WTC11 (cell line): ENCODE measurements around the gene DTNBP1. TPM values are rescaled to one million over a fixed set of nuclear protein-coding genes. Genes with fewer than 3 reads are reported as not detected.

Experiments used
- ATAC-seq: fragments of 200-7000 bp; cut with Tn5 transposase; 2 replicates; pipeline ENCODE4 v1.10.0; 2021; ENCODE audit warnings: mild to moderate bottlenecking, moderate library complexity
- CTCF ChIA-PET: fragments of 300-600 bp; sonication (Branson Sonifier 250); formaldehyde crosslinking; loops from one replicate; lab custom pipeline; 2021; ENCODE audit warnings: antibody characterized with exemption; lab: Charles Lee
- POLR2A ChIA-PET: fragments of 350-600 bp; sonication (Branson Sonifier 250); formaldehyde crosslinking; loops from one replicate; lab custom pipeline; 2021; ENCODE audit warnings: antibody characterized with exemption; lab: Charles Lee
- DNase-seq: peaks from one replicate; pipeline ENCODE4 v3.0.0; 2021; ENCODE audit warnings: low spot score
- H3K27ac Mint-ChIP-seq: 2 replicates; pipeline ENCODE4 v1.8.0; 2021; ENCODE audit warnings: mixed read lengths
- H3K27me3 Mint-ChIP-seq: 2 replicates; pipeline ENCODE4 v1.8.0; 2021; ENCODE audit warnings: low read depth, mild to moderate bottlenecking, moderate library complexity, mixed read lengths
- H3K36me3 Mint-ChIP-seq: 2 replicates; pipeline ENCODE4 v1.8.0; 2021; ENCODE audit warnings: mixed read lengths
- H3K4me1 Mint-ChIP-seq: 2 replicates; pipeline ENCODE4 v1.8.0; 2022; ENCODE audit warnings: mixed read lengths
- H3K4me3 Mint-ChIP-seq: 2 replicates; pipeline ENCODE4 v1.8.0; 2021; ENCODE audit warnings: mild to moderate bottlenecking, moderate library complexity, mixed read lengths
- H3K9me3 Mint-ChIP-seq: 2 replicates; pipeline ENCODE4 v1.8.0; 2021; ENCODE audit warnings: mixed read lengths
- CREB1 ChIP-seq: sonication (generic); formaldehyde crosslinking; IDR thresholded peaks from 2 replicates; pipeline ENCODE4 v1.8.0; 2023; ENCODE audit warnings: mild to moderate bottlenecking, missing genetic modification reagents
- ELF4 ChIP-seq: sonication (generic); formaldehyde crosslinking; IDR thresholded peaks from 2 replicates; pipeline ENCODE4 v1.8.1; 2022; ENCODE audit warnings: low read depth, mild to moderate bottlenecking, moderate library complexity, missing genetic modification reagents
- ESRRA ChIP-seq: sonication (generic); formaldehyde crosslinking; IDR thresholded peaks from 2 replicates; pipeline ENCODE4 v1.8.1; 2022; ENCODE audit warnings: mild to moderate bottlenecking, missing genetic modification reagents, borderline replicate concordance
- HMGA2 ChIP-seq: fragments of 250-450 bp; sonication (Bioruptor Pico); IDR thresholded peaks from 2 replicates; pipeline ENCODE4 v1.4.0; 2021; ENCODE audit warnings: mild to moderate bottlenecking, moderate library complexity
- IRF2 ChIP-seq: sonication (generic); formaldehyde crosslinking; IDR thresholded peaks from 2 replicates; pipeline ENCODE4 v1.8.0; 2022; ENCODE audit warnings: low read depth, missing genetic modification reagents, borderline replicate concordance
- KAT7 ChIP-seq: sonication (generic); formaldehyde crosslinking; IDR thresholded peaks from 2 replicates; pipeline ENCODE4 v1.8.1; 2023; ENCODE audit warnings: missing genetic modification reagents, mild to moderate bottlenecking, borderline replicate concordance
- NR1H2 ChIP-seq: sonication (generic); formaldehyde crosslinking; IDR thresholded peaks from 2 replicates; pipeline ENCODE4 v1.9.0; 2021; ENCODE audit warnings: mild to moderate bottlenecking, moderate library complexity, missing genetic modification reagents
- TCF7 ChIP-seq: sonication (generic); formaldehyde crosslinking; IDR thresholded peaks from 2 replicates; pipeline ENCODE4 v1.8.0; 2022; ENCODE audit warnings: mild to moderate bottlenecking, low read depth, missing genetic modification reagents, moderate library complexity
- TEAD4 ChIP-seq: sonication (generic); formaldehyde crosslinking; IDR thresholded peaks from 2 replicates; pipeline ENCODE4 v1.8.0; 2022; ENCODE audit warnings: mild to moderate bottlenecking, missing genetic modification reagents
- ZBTB21 ChIP-seq: sonication (generic); formaldehyde crosslinking; IDR thresholded peaks from 2 replicates; pipeline ENCODE4 v1.8.1; 2023; ENCODE audit warnings: mild to moderate bottlenecking, missing genetic modification reagents, borderline replicate concordance
- ZNF232 ChIP-seq: sonication (generic); formaldehyde crosslinking; IDR thresholded peaks from 2 replicates; pipeline ENCODE4 v1.8.0; 2022; ENCODE audit warnings: mild to moderate bottlenecking, missing genetic modification reagents
- ZNF423 ChIP-seq: fragments of 250-450 bp; sonication (Bioruptor Pico); IDR thresholded peaks from 2 replicates; pipeline ENCODE4 v2.1.2; 2022; ENCODE audit warnings: mild to moderate bottlenecking, moderate library complexity
- total RNA-seq: library from RNA; stranded (reverse); gene quantifications from 3 replicates; pipeline ENCODE4 v1.2.3, GENCODE V29; 2021
- TF ChIP-seq, protein P1 (sequence below): fragments of 250-450 bp; sonication (Bioruptor Pico); IDR thresholded peaks from 2 replicates; pipeline ENCODE4 v2.1.2; 2022; ENCODE audit warnings: mild to moderate bottlenecking, moderate library complexity
- TF ChIP-seq, protein P2 (sequence below): sonication (generic); formaldehyde crosslinking; IDR thresholded peaks from 2 replicates; pipeline ENCODE4 v1.8.0; 2023; ENCODE audit warnings: mild to moderate bottlenecking, missing genetic modification reagents
- TF ChIP-seq, protein P3 (sequence below): sonication (generic); formaldehyde crosslinking; IDR thresholded peaks from 2 replicates; pipeline ENCODE4 v1.8.0; 2022; ENCODE audit warnings: mild to moderate bottlenecking, missing genetic modification reagents
- TF ChIP-seq, protein P4 (sequence below): sonication (generic); formaldehyde crosslinking; IDR thresholded peaks from 2 replicates; pipeline ENCODE4 v1.8.1; 2023; ENCODE audit warnings: mild to moderate bottlenecking, missing genetic modification reagents, borderline replicate concordance

The DTNBP1 gene
- total RNA-seq, 1 experiment from 2014 or later: 15.1 TPM

DNA sequence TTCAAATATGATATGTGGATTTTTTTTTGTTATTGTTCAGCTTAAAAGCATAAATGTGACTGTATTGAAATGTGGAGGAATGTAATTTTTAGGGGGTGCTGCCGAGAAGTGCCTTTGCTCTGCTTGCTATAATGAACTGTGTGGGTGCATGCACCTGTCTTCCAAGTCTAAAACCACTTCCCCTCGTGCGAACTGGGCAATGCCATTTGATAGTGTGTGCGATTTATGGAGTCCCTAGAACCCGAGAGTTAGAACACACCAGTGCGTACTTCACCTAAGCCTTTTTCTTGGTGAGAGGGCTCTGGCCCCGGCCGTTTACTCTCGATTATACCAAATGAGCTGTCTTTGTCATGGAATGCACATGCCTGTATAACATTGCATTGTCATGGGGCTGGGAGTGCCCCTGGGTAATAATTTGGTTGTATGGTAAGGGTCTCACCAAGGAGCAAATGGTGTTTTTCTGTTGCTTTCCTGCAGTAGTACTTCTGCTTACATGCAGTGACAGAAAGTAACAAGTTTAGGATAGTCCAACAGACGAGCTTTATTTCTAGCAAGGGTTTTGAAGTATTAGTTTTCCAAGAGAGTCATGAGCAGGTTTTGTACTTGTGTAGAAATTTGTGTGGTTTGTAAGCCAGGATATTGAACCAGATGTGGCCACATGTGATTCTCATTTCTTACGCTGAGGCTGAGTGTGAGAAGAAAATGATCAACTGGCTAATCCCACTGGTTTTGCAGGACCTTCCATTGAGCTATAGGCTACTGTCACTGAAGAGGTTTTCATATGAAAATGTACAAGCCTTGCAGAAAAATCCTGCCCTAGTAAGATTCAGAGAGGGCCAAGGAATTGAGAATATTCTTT is 172.4 kb downstream of the DTNBP1 start:
- Mint-ChIP-seq H3K4me1 (peaks cover 82% of the 10 kb centered on the region), H3K9me3 (no peaks in the 10 kb centered on the region), H3K27me3 (no peaks in the 10 kb centered on the region), H3K36me3 (peaks cover 44% of the 10 kb centered on the region), H3K4me3 (no peak overlapping the region), H3K27ac (peak overlapping the region; percentile 70)
- ATAC-seq: no peak
- TF ChIP-seq, protein P1, sequence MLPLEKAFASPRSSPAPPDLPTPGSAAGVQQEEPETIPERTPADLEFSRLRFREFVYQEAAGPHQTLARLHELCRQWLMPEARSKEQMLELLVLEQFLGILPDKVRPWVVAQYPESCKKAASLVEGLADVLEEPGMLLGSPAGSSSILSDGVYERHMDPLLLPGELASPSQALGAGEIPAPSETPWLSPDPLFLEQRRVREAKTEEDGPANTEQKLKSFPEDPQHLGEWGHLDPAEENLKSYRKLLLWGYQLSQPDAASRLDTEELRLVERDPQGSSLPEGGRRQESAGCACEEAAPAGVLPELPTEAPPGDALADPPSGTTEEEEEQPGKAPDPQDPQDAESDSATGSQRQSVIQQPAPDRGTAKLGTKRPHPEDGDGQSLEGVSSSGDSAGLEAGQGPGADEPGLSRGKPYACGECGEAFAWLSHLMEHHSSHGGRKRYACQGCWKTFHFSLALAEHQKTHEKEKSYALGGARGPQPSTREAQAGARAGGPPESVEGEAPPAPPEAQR (CRISPR knock-in tag): no peak
- no peak for TF ChIP-seq CREB1
- TF ChIP-seq ZNF423 (CRISPR knock-in tag): no peak
- TF ChIP-seq, protein P2, sequence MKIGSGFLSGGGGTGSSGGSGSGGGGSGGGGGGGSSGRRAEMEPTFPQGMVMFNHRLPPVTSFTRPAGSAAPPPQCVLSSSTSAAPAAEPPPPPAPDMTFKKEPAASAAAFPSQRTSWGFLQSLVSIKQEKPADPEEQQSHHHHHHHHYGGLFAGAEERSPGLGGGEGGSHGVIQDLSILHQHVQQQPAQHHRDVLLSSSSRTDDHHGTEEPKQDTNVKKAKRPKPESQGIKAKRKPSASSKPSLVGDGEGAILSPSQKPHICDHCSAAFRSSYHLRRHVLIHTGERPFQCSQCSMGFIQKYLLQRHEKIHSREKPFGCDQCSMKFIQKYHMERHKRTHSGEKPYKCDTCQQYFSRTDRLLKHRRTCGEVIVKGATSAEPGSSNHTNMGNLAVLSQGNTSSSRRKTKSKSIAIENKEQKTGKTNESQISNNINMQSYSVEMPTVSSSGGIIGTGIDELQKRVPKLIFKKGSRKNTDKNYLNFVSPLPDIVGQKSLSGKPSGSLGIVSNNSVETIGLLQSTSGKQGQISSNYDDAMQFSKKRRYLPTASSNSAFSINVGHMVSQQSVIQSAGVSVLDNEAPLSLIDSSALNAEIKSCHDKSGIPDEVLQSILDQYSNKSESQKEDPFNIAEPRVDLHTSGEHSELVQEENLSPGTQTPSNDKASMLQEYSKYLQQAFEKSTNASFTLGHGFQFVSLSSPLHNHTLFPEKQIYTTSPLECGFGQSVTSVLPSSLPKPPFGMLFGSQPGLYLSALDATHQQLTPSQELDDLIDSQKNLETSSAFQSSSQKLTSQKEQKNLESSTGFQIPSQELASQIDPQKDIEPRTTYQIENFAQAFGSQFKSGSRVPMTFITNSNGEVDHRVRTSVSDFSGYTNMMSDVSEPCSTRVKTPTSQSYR: no peak
- no peak for TF ChIP-seq ESRRA (CRISPR knock-in tag)
- TF ChIP-seq ZNF232: no peak
- TF ChIP-seq ZBTB21 (CRISPR knock-in tag): no peak
- TF ChIP-seq NR1H2 (CRISPR knock-in tag): no peak
- TF ChIP-seq TEAD4 (CRISPR knock-in tag): no peak
- no peak for TF ChIP-seq KAT7 (CRISPR knock-in tag)
- TF ChIP-seq ELF4 (CRISPR knock-in tag): no peak
- no peak for TF ChIP-seq TCF7 (CRISPR knock-in tag)
- TF ChIP-seq, protein P3, sequence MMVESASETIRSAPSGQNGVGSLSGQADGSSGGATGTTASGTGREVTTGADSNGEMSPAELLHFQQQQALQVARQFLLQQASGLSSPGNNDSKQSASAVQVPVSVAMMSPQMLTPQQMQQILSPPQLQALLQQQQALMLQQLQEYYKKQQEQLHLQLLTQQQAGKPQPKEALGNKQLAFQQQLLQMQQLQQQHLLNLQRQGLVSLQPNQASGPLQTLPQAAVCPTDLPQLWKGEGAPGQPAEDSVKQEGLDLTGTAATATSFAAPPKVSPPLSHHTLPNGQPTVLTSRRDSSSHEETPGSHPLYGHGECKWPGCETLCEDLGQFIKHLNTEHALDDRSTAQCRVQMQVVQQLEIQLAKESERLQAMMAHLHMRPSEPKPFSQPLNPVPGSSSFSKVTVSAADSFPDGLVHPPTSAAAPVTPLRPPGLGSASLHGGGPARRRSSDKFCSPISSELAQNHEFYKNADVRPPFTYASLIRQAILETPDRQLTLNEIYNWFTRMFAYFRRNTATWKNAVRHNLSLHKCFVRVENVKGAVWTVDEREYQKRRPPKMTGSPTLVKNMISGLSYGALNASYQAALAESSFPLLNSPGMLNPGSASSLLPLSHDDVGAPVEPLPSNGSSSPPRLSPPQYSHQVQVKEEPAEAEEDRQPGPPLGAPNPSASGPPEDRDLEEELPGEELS: no peak
- TF ChIP-seq, protein P4, sequence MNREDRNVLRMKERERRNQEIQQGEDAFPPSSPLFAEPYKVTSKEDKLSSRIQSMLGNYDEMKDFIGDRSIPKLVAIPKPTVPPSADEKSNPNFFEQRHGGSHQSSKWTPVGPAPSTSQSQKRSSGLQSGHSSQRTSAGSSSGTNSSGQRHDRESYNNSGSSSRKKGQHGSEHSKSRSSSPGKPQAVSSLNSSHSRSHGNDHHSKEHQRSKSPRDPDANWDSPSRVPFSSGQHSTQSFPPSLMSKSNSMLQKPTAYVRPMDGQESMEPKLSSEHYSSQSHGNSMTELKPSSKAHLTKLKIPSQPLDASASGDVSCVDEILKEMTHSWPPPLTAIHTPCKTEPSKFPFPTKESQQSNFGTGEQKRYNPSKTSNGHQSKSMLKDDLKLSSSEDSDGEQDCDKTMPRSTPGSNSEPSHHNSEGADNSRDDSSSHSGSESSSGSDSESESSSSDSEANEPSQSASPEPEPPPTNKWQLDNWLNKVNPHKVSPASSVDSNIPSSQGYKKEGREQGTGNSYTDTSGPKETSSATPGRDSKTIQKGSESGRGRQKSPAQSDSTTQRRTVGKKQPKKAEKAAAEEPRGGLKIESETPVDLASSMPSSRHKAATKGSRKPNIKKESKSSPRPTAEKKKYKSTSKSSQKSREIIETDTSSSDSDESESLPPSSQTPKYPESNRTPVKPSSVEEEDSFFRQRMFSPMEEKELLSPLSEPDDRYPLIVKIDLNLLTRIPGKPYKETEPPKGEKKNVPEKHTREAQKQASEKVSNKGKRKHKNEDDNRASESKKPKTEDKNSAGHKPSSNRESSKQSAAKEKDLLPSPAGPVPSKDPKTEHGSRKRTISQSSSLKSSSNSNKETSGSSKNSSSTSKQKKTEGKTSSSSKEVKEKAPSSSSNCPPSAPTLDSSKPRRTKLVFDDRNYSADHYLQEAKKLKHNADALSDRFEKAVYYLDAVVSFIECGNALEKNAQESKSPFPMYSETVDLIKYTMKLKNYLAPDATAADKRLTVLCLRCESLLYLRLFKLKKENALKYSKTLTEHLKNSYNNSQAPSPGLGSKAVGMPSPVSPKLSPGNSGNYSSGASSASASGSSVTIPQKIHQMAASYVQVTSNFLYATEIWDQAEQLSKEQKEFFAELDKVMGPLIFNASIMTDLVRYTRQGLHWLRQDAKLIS (CRISPR knock-in tag): no peak
- no peak for TF ChIP-seq IRF2 (CRISPR knock-in tag)
- no peak for TF ChIP-seq HMGA2 (CRISPR knock-in tag)
- DNase-seq: no peak
- ChIA-PET POLR2A (no interaction called here), CTCF (no interaction called here)
